ENCODE data around the gene MAML1.

- TF ChIP-seq CTCF (IDR thresholded peaks at IDR 0.05; ENCODE audit: insufficient read depth, low read depth, low read length), result no peak
- TF ChIP-seq EZH2 (IDR thresholded peaks at IDR 0.05; ENCODE audit: insufficient read depth, low read length), result no peak
Observed at GRCh38 chr5:179759581-179760551, 27.2 kb downstream of the MAML1 start.

All from astrocyte (in vitro differentiated cells and primary cell).